Measurements from ENCODE around the gene B4GALT4. TPM values are rescaled to one million over a fixed set of nuclear protein-coding genes. Genes with fewer than 3 reads are reported as not detected.
A peak's percentile ranks its signal among the peaks of the same experiment; 100 is the strongest.
"Not testable (repeated sequence)": the region's sequence is repeated elsewhere in the genome, so short reads cannot be mapped to it uniquely, and the experiment has no call there.

Gene B4GALT4
- total RNA-seq, 2 donors from 2014 or later, result 13.8 to 21.0 TPM

DNA sequence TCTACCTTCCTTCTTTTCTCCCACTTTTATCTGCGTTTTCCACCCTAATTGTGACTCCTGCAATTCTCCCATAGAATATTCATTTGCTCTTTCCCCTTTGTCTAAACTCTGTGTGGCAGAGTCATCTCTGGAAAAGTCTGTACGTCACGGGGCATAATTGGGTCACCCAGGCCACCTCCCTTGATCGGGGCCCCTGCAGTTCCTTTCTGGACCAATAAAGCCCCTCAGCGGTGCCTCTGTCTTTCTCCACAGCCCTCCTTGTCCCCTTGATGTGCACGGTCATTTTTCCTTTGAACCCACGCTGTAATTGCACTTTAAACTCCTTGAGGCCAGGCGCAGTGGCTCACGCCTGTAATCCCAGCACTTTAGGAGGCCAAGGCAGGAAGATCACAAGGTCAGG lies 56.6 kb downstream of the B4GALT4 start:
- no peak for ATAC-seq
- Mint-ChIP-seq H3K36me3 (no peaks in the 10 kb centered on the region), H3K27ac (no peak overlapping the region), H3K9me3 (no peaks in the 10 kb centered on the region)
- DNase-seq (ENCODE audit: low spot score in 2 of 2), result no peak

DNA sequence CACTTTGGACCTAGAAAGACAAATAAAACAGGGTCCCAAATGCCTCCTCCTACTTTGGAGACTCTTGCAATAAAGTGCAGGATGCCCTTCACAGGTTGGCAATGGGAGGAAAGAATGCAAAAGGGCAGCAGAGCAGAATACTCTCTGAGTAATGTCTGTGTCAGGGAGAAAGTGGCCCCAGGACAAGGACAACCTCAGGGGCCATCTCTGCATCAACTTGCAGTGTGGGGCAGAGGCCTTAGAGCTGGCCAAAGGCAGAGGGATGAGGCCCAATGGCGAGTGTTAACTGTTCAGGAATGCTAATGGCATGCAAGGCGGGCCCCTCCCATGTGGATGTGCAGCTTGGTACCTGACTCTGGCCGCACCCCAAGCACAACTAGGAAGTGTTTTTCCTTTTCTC lies 58.9 kb downstream of the B4GALT4 start:
- ATAC-seq (no peak), DNase-seq (ENCODE audit: low spot score in 2 of 2) (no peak)
- Mint-ChIP-seq H3K27ac (no peak overlapping the region), H3K36me3 (no peaks in the 10 kb centered on the region), H3K9me3 (no peaks in the 10 kb centered on the region)

DNA sequence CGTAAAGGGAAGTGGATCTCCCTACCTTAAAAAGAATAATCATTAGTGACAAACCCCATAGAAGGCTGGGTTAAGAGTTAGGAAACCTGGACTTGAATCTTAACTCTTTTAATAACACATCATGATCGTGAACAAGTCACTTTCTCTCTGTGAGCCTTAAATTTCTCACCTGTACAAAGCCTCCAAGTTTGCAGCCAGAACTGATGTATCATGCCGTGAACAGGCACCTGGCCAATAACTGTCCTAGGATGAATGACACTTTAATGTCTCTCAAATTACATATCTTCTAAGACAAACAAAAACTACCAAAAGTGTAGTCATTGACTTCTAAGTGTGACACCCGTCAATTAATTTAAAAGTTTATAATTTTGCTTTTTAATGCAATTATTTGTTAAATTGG lies 63.4 kb downstream of the B4GALT4 start:
- no peak for DNase-seq (ENCODE audit: low spot score in 2 of 2)

DNA sequence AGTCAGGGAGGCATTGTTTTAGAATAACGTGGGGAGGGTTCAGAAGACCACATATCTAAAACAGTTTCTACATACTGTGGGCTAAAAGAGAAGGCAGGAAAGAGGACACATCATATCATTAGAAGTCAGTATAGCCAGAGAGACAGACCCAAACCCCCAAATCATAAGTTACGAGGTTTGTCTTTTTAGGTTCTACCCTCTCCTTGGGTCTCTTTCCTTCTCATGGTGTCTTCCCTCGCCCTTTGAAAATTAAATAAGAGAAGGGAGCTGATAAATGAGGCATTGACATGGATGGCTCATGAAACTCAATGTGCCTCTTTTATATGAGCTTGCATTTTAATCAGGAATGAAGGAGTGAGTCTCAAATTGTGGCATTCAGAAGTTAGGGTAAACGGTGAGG lies 63.9 kb downstream of the B4GALT4 start:
- ATAC-seq, result no peak
- Mint-ChIP-seq H3K36me3 (no peaks in the 10 kb centered on the region), H3K27ac (no peak overlapping the region), H3K9me3 (no peaks in the 10 kb centered on the region)
- no peak for DNase-seq (ENCODE audit: low spot score in 2 of 2)

More for the DNA sequence above, 63.4 kb downstream of the B4GALT4 start:
- Mint-ChIP-seq H3K36me3 (no peaks in the 10 kb centered on the region), H3K27ac (no peak overlapping the region), H3K9me3 (no peaks in the 10 kb centered on the region)
- no peak for ATAC-seq

DNA sequence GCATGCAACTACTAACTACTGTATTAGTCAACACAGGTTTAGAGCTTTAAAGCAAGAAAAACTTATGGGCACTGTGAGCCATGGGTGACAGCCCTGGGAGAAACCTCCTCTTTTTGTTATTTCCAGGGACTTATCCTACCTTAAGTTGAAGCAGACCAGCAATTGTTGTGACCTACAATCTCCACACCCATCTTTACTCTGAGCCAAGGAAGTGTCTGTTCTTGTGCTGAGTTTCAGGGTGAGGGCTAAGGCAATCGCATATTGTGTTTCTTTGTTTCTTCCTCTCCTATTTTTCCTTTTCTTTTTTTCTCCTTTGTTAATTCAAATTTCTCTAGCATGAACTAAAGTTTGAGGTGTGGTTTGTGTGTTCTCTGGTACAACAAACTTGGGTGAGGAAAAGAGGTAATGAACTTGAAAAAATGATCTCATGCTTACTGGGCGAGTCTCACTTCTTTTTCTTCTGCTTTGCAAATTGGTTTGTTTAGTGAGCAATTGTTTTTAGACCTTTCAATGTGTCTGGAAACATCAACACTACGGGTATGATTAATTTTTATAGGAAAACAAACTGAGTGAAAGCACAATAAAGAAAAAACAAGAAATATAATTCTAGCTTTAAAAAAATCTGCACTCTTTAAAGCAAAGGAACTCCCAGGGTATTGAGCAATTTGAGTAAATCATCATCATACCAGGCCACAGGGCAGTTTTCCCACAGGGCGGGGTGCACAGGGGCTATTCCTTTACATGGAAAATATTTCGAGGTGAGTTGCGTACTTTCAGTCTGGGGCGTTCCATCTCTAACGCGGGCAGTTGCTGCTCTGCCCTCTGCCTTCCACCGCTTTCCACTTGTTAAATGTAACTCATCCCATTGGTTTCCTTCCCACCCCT lies 64.6 kb downstream of the B4GALT4 start:
- no peak for ATAC-seq

DNA sequence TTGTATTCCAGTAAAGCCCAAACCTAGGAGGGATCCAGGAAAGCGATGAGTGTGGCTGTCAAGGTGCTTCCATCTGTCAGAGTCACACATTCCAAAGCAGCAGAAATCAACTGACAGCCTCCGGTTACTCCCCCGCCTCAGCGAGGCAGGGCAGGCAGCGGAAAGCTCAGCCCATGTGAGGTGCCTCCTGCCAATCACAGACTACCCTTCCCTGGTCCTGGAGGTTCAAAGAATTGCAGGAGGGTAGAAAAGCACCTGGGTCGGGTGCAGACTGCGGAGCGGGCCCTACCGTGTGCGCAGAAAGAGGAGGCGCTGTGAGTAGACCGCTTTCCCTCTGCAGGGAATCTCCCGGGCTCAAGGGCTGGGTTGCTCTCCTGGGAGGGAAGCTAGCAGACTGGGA lies 67.4 kb downstream of the B4GALT4 start, which contains the start of gene UPK1B:
TSS of gene UPK1B (plus strand) at position 274 of the 400 bp plus-strand sequence. CDS start 13,144 bp downstream, outside the sequence.
- H3K27ac Mint-ChIP-seq, result no peak within 1 kb of the TSS
- DNase-seq (ENCODE audit: low spot score in 2 of 2), result no peak

More for the DNA sequence above, 64.6 kb downstream of the B4GALT4 start:
- Mint-ChIP-seq H3K9me3 (no peaks in the 10 kb centered on the region), H3K36me3 (no peaks in the 10 kb centered on the region), H3K27ac (no peak overlapping the region)
- no peak for DNase-seq (ENCODE audit: low spot score in 2 of 2)

DNA sequence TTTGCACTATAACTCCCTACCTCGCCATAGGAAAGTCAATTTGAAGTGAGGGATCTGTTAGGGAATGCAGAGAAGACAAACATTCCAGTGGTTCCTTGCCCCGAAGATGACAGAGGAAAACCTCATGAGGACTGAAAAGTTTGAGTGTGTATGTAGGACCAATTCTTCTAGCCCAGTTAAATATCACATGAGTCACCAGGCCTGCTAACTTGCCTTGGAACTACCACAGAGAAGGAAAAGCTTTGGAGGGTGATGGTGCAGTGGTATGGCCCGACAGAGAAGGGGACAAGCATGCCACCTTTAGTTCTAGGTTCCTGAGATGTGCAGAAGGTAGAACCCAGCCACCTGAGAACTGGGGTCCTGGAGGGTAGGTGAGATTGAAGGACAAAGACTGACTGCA lies 69.9 kb downstream of the B4GALT4 start:
- H3K9me3 Mint-ChIP-seq, result peaks cover 0 to 5% of the 10 kb centered on the region in 2 donors
- peaks cover under 1 to 1% of the 10 kb centered on the region in 2 donors for H3K36me3 Mint-ChIP-seq
- DNase-seq (ENCODE audit: low spot score in 2 of 2) (no peak), ATAC-seq (no peak)
- no peak overlapping the region for H3K27ac Mint-ChIP-seq

More for the DNA sequence above, 67.4 kb downstream of the B4GALT4 start, which contains the start of gene UPK1B:
- no peaks in the 10 kb centered on the region for H3K36me3 Mint-ChIP-seq
- H3K9me3 Mint-ChIP-seq, result no peaks in the 10 kb centered on the region
- peak; percentile 26 to 55 for ATAC-seq

DNA sequence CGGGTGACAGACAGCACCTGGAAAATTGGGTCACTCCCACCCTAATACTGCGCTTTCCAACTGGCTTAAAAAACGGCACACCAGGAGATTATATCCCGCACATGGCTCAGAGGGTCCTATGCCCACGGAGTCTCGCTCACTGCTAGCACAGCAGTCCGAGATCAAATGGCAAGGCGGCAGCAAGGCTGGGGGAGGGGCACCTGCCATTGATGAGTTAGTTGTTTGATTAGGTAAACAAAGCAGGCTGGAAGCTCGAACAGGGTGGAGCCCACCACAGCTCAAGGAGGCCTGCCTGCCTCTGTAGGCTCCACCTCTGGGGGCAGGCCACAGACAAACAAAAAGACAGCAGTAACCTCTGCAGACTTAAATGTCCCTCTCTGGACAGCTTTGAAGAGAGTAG lies 75.9 kb downstream of the B4GALT4 start:
- H3K27ac Mint-ChIP-seq; DNase-seq (ENCODE audit: low spot score in 2 of 2); ATAC-seq: not testable (repeated sequence)
- H3K36me3 Mint-ChIP-seq, result peaks cover 15 to 16% of the 10 kb centered on the region in 2 donors
- H3K9me3 Mint-ChIP-seq, result peaks cover 3 to 17% of the 10 kb centered on the region in 2 donors

Other genes with a start within 250 kb of the B4GALT4 start
- not detected for gene IGSF11, start 206.0 kb downstream of the B4GALT4 start, total RNA-seq
- not detected for gene TEX55, start 94.7 kb downstream of the B4GALT4 start, total RNA-seq
- under 1 TPM in 1 of 2 donors, not detected in 1; 0.51 TPM for gene UPK1B, start 67.3 kb downstream of the B4GALT4 start, total RNA-seq
- 10 to 100 TPM in 1 of 2 donors, 1 to 10 TPM in 1; 2.1 to 11.0 TPM for gene ARHGAP31, start 53.5 kb upstream of the B4GALT4 start, total RNA-seq
- 10 to 100 TPM; 42.8 to 56.9 TPM for gene TMEM39A, start 222.7 kb upstream of the B4GALT4 start, total RNA-seq
- gene POGLUT1, start 228.1 kb upstream of the B4GALT4 start, total RNA-seq, result 10 to 100 TPM in 1 of 2 donors, 1 to 10 TPM in 1; 8.3 to 16.9 TPM

Data from activated naive CD4-positive, alpha-beta T cell treated with anti-CD3 and anti-CD28 coated beads, Interleukin-2, amount 50 U/mL, for 72 hours (primary cell).